ENCODE data around the gene GPR157.

DNA sequence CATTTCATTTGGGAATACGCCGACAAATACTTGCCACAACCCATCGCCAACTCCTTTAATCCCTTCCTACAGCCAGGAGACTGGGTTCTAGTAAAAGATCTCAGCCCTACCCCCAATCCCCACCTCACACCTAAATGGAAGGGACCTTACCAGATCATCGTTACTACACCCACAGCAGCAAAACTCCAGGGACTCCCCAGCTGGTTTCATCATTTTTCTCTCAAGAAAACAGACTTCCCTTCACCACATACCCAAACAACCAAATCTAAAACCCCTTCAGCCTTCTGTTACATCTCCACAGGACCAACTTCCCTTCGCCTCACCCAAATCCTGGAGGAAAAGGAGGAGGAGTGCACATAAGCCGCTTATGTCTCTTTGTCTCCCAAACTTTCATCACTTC is 35.8 kb downstream of the GPR157 start:
- TF ChIP-seq POLR2A (IDR thresholded peaks at IDR 0.05; ENCODE audit: low read depth, low read length) (no peak), EP300 (IDR thresholded peaks at IDR 0.05; ENCODE audit: borderline replicate concordance in 1 of 2, control insufficient read depth in 1 of 2, low read depth in 2 of 2, low read length in 2 of 2) (no peak), CEBPB (IDR thresholded peaks at IDR 0.05; ENCODE audit: borderline replicate concordance in 1 of 2, low read depth in 2 of 2, low read length in 2 of 2) (no peak), CHD2 (IDR thresholded peaks at IDR 0.05; ENCODE audit: borderline replicate concordance, low read depth, low read length) (no peak), ETV6 (conservative IDR thresholded peaks at IDR 0.05 in 1 of 2, IDR thresholded peaks at IDR 0.05 in 1 of 2; ENCODE audit: borderline replicate concordance in 1 of 2, low read depth in 1 of 2) (no peak), EZH2 (IDR thresholded peaks at IDR 0.05; ENCODE audit: borderline replicate concordance, control insufficient read depth, low read depth, low read length) (no peak), GABPA (IDR thresholded peaks at IDR 0.05; ENCODE audit: low read depth) (no peak), ZNF274 (IDR thresholded peaks at IDR 0.05; ENCODE audit: insufficient read depth, insufficient read length) (no peak)
- TF ChIP-seq, protein P1, sequence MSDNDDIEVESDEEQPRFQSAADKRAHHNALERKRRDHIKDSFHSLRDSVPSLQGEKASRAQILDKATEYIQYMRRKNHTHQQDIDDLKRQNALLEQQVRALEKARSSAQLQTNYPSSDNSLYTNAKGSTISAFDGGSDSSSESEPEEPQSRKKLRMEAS (IDR thresholded peaks at IDR 0.05; ENCODE audit: low read depth, low read length), result no peak
- TF ChIP-seq, protein P2, sequence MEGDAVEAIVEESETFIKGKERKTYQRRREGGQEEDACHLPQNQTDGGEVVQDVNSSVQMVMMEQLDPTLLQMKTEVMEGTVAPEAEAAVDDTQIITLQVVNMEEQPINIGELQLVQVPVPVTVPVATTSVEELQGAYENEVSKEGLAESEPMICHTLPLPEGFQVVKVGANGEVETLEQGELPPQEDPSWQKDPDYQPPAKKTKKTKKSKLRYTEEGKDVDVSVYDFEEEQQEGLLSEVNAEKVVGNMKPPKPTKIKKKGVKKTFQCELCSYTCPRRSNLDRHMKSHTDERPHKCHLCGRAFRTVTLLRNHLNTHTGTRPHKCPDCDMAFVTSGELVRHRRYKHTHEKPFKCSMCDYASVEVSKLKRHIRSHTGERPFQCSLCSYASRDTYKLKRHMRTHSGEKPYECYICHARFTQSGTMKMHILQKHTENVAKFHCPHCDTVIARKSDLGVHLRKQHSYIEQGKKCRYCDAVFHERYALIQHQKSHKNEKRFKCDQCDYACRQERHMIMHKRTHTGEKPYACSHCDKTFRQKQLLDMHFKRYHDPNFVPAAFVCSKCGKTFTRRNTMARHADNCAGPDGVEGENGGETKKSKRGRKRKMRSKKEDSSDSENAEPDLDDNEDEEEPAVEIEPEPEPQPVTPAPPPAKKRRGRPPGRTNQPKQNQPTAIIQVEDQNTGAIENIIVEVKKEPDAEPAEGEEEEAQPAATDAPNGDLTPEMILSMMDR (IDR thresholded peaks at IDR 0.05 in 2 of 3, conservative IDR thresholded peaks at IDR 0.05 in 1 of 3; ENCODE audit: control insufficient read depth in 2 of 3, extremely low read depth in 1 of 3, insufficient read depth in 1 of 3, low read depth in 3 of 3, low read length in 3 of 3), result no peak
